Peyer's patch (tissue), 4 donors: ENCODE data around the gene DPH2. TPM values are rescaled to one million over a fixed set of nuclear protein-coding genes. Genes with fewer than 3 reads are reported as not detected.
A peak's percentile ranks its signal among the peaks of the same experiment; 100 is the strongest.

Experiments used
- DNase-seq, 3 donors: peaks; one replicate each; pipeline ENCODE4 v3.0.0-alpha.2; 2017 to 2019
- H3K27ac ChIP-seq, 4 donors: fragments of 200-600 bp; sonication (generic); one replicate each; pipeline ENCODE4 v1.5.1; 2016 to 2019
- H3K27me3 ChIP-seq, 2 donors: fragments of 200-600 bp; sonication (generic); one replicate each; pipeline ENCODE4 v1.5.1; 2019
- H3K36me3 ChIP-seq, 3 donors: fragments of 200-600 bp; sonication (generic); one replicate each; pipeline ENCODE4 v1.5.1; 2016 to 2019
- H3K4me1 ChIP-seq, 4 donors: fragments of 200-600 bp; sonication (generic); one replicate each; pipeline ENCODE4 v1.5.1; 2016 to 2019
- H3K4me3 ChIP-seq, 4 donors: fragments of 200-600 bp; sonication (generic); 1 replicate in 3 of 4; 2 replicates in 1 of 4; pipeline ENCODE4 v1.5.1; 2016 to 2019; ENCODE audit warnings: mild to moderate bottlenecking in 1 of 4
- H3K9me3 ChIP-seq, 4 donors: fragments of 200-600 bp; sonication (generic); one replicate each; pipeline ENCODE4 v1.5.1; 2016 to 2019; ENCODE audit warnings: mild to moderate bottlenecking in 1 of 4
- CTCF ChIP-seq, 6 experiments: fragments of 450-650 bp in 4 of 6; fragments of 200-600 bp in 2 of 6; sonication (generic) in 1 of 6; IDR thresholded peaks; one replicate each; pipeline ENCODE4 v1.5.1; 2017 to 2019; ENCODE audit warnings: antibody characterized with exemption in 6 of 6, mild to moderate bottlenecking in 3 of 6, moderate library complexity in 1 of 6
- POLR2A ChIP-seq, 2 donors: fragments of 450-650 bp; IDR thresholded peaks; one replicate each; pipeline ENCODE4 v1.5.1; 2017; ENCODE audit warnings: antibody characterized with exemption in 2 of 2, mild to moderate bottlenecking in 2 of 2, moderate library complexity in 2 of 2
- total RNA-seq, 4 donors: library from RNA; depleted of rRNA; stranded (reverse); fragments of >200 nt; gene quantifications; one replicate each; pipeline ENCODE4 v1.1.0, GENCODE V29; 2016

Gene DPH2
- total RNA-seq, 4 donors from 2014 or later = 16.6 to 106 (median 38.6) TPM

- no peaks in the 10 kb centered on the region for H3K27me3 ChIP-seq
- TF ChIP-seq POLR2A (IDR thresholded peaks at IDR 0.05) = no peak
- no peak for TF ChIP-seq CTCF (IDR thresholded peaks at IDR 0.05)
- peaks cover 10 to 55% (median 14%) of the 10 kb centered on the region in 4 donors for H3K4me1 ChIP-seq
- peak within 1 kb of the TSS in 3 of 4 donors; percentile 41 to 66 (median 62) for H3K27ac ChIP-seq
- no peaks in the 10 kb centered on the region for H3K9me3 ChIP-seq
- DNase-seq = peak in 2 of 3 donors; percentile 61 to 73
- H3K36me3 ChIP-seq = peaks cover 0 to 25% (median 0%) of the 10 kb centered on the region in 3 donors
- peak within 1 kb of the TSS; percentile 44 to 83 (median 70) for H3K4me3 ChIP-seq
These were observed 8.9 kb downstream of the DPH2 start, which contains the start of gene B4GALT2 for GRCh38 chr1:43978551-43979260. Gene B4GALT2, plus strand, starts transcription at chr1:43979210. Its CDS starts 1,951 bp downstream, at chr1:43981161.

GRCh38 chr1:43979261-43979527, 9.4 kb downstream of the DPH2 start:
- peak overlapping the region in 3 of 4 donors; percentile 41 to 66 (median 62) for H3K27ac ChIP-seq
- no peaks in the 10 kb centered on the region for H3K27me3 ChIP-seq
- H3K36me3 ChIP-seq = peaks cover 0 to 25% (median 0%) of the 10 kb centered on the region in 3 donors
- no peak for DNase-seq
- TF ChIP-seq CTCF (IDR thresholded peaks at IDR 0.05) (no peak), POLR2A (IDR thresholded peaks at IDR 0.05) (no peak)
- H3K9me3 ChIP-seq = no peaks in the 10 kb centered on the region
- H3K4me3 ChIP-seq = peak overlapping the region; percentile 44 to 83 (median 70)
- H3K4me1 ChIP-seq = peaks cover 10 to 55% (median 14%) of the 10 kb centered on the region in 4 donors

GRCh38 chr1:43979528-43980254, 9.9 kb downstream of the DPH2 start:
- DNase-seq = peak in 2 of 3 donors; percentile 66 to 79
- H3K36me3 ChIP-seq = peaks cover 0 to 25% (median 0%) of the 10 kb centered on the region in 3 donors
- H3K9me3 ChIP-seq = no peaks in the 10 kb centered on the region
- H3K4me1 ChIP-seq = peaks cover 10 to 55% (median 14%) of the 10 kb centered on the region in 4 donors
- no peaks in the 10 kb centered on the region for H3K27me3 ChIP-seq
- peak overlapping the region in 3 of 4 donors; percentile 41 to 66 (median 62) for H3K27ac ChIP-seq
- TF ChIP-seq POLR2A (IDR thresholded peaks at IDR 0.05) = no peak
- no peak for TF ChIP-seq CTCF (IDR thresholded peaks at IDR 0.05)
- peak overlapping the region; percentile 44 to 83 (median 70) for H3K4me3 ChIP-seq

GRCh38 chr1:43980255-43981134, 10.7 kb downstream of the DPH2 start:
- DNase-seq = no peak
- Histone ChIP-seq H3K9me3 (no peaks in the 10 kb centered on the region), H3K27me3 (no peaks in the 10 kb centered on the region), H3K36me3 (peaks cover 0 to 25% (median 0%) of the 10 kb centered on the region in 3 donors), H3K27ac (peak overlapping the region in 3 of 4 donors; percentile 41 to 66 (median 62)), H3K4me1 (peaks cover 10 to 53% (median 13%) of the 10 kb centered on the region in 4 donors), H3K4me3 (peak overlapping the region in 2 of 4 donors; percentile 69 to 83)
- TF ChIP-seq CTCF (IDR thresholded peaks at IDR 0.05) (no peak), POLR2A (IDR thresholded peaks at IDR 0.05) (no peak)

- no peak overlapping the region for H3K4me3 ChIP-seq
- peak in 1 of 3 donors; percentile 69 for DNase-seq
- H3K27me3 ChIP-seq = no peaks in the 10 kb centered on the region
- H3K27ac ChIP-seq = no peak overlapping the region
- H3K4me1 ChIP-seq = peaks cover 4 to 47% (median 8%) of the 10 kb centered on the region in 4 donors
- TF ChIP-seq POLR2A (IDR thresholded peaks at IDR 0.05) (no peak), CTCF (IDR thresholded peaks at IDR 0.05) (no peak)
- H3K9me3 ChIP-seq = no peaks in the 10 kb centered on the region
- H3K36me3 ChIP-seq = peaks cover 0 to 23% (median 0%) of the 10 kb centered on the region in 3 donors
These were observed 11.3 kb downstream of the DPH2 start for GRCh38 chr1:43981135-43981491.
